ENCODE measurements around the gene ANKH.

- TF ChIP-seq CTCF (conservative IDR thresholded peaks at IDR 0.05) (no peak), EZH2 (IDR thresholded peaks at IDR 0.05; ENCODE audit: low read depth) (no peak)
Observed at GRCh38 chr5:14794583-14795230, 76.9 kb downstream of the ANKH start.
